HepG2 (cell line): ENCODE data around the gene EEF1A1. TPM values are rescaled to one million over a fixed set of nuclear protein-coding genes. Genes with fewer than 3 reads are reported as not detected.

Source experiments
- ATF5 ChIP-seq: sonication (generic); formaldehyde crosslinking; IDR thresholded peaks from 2 replicates; pipeline ENCODE4 v1.4.0; 2020; ENCODE audit warnings: mild to moderate bottlenecking, low read depth, missing genetic modification reagents
- BCLAF1 ChIP-seq: fragments of 450-650 bp; IDR thresholded peaks from 2 replicates; pipeline ENCODE4 v1.6.1; 2017; ENCODE audit warnings: mild to moderate bottlenecking
- KLF16 ChIP-seq, 2 experiments: sonication (generic) in 1 of 2; formaldehyde crosslinking in 1 of 2; IDR thresholded peaks; 2 replicates each; pipeline versions ENCODE4 v1.6.1 to v1.8.0; 2016 to 2023; ENCODE audit warnings: missing genetic modification reagents in 2 of 2, missing compliant biosample characterization in 1 of 2
- NR2C2 ChIP-seq: sonication (generic); formaldehyde crosslinking; IDR thresholded peaks from 2 replicates; pipeline ENCODE4 v1.4.0; 2020; ENCODE audit warnings: missing genetic modification reagents, mild to moderate bottlenecking, moderate library complexity, borderline replicate concordance
- ZBTB38 ChIP-seq: sonication (generic); formaldehyde crosslinking; IDR thresholded peaks from 2 replicates; pipeline ENCODE4 v1.5.1; 2020; ENCODE audit warnings: mild to moderate bottlenecking, missing genetic modification reagents
- ZFP36L1 ChIP-seq: sonication (generic); formaldehyde crosslinking; IDR thresholded peaks from 2 replicates; pipeline ENCODE4 v1.8.0; 2022; ENCODE audit warnings: mild to moderate bottlenecking, missing genetic modification reagents, moderate library complexity
- ZFP90 ChIP-seq: sonication (generic); formaldehyde crosslinking; IDR thresholded peaks from 2 replicates; pipeline ENCODE4 v1.8.0; 2022; ENCODE audit warnings: missing genetic modification reagents, mild to moderate bottlenecking, inconsistent platforms, borderline replicate concordance
- ZHX2 ChIP-seq, 2 experiments: sonication (generic) in 1 of 2; formaldehyde crosslinking in 1 of 2; IDR thresholded peaks; 2 replicates each; pipeline versions ENCODE4 v1.6.1 to v1.9.0; 2014 to 2022; ENCODE audit warnings: antibody characterized with exemption in 1 of 2, borderline replicate concordance in 1 of 2, inconsistent platforms in 1 of 2, low read depth in 1 of 2, missing genetic modification reagents in 1 of 2
- ZNF274 ChIP-seq: sonication (generic); formaldehyde crosslinking; IDR thresholded peaks from 2 replicates; pipeline ENCODE4 v1.5.1; 2020; ENCODE audit warnings: mild to moderate bottlenecking, missing genetic modification reagents
- ZNF552 ChIP-seq: sonication (generic); formaldehyde crosslinking; IDR thresholded peaks from 2 replicates; pipeline ENCODE4 v1.9.0; 2022; ENCODE audit warnings: missing genetic modification reagents, mild to moderate bottlenecking, borderline replicate concordance
- ZNF780A ChIP-seq: sonication (generic); formaldehyde crosslinking; IDR thresholded peaks from 2 replicates; pipeline ENCODE4 v1.8.0; 2022; ENCODE audit warnings: mild to moderate bottlenecking, missing genetic modification reagents, moderate library complexity
- ZSCAN25 ChIP-seq: sonication (generic); formaldehyde crosslinking; IDR thresholded peaks from 2 replicates; pipeline ENCODE4 v1.8.0; 2022; ENCODE audit warnings: mild to moderate bottlenecking, missing genetic modification reagents
- polyA plus RNA-seq, 8 experiments: library from polyadenylated mRNA; depleted of rRNA in 3 of 8; stranded (reverse) in 7 of 8; unstranded in 1 of 8; fragments of >200 nt; fragmentation: Illumina TruSeq in 4 of 8; extraction: Trizol in 4 of 8; gene quantifications; 2 replicates each; pipeline versions ENCODE4 v1.2.1 to v1.2.3, GENCODE V29; 2011 to 2016; ENCODE audit warnings: low read depth in 4 of 8, missing spikeins in 1 of 8, mixed read lengths in 1 of 8; ENCODE audit not compliant: insufficient read depth in 1 of 8
- total RNA-seq, 5 experiments: library from RNA; depleted of rRNA; stranded (reverse); fragments of >200 nt; fragmentation: Illumina TruSeq; extraction: Trizol; gene quantifications; 2 replicates each; pipeline ENCODE4 v1.2.3, GENCODE V29; 2016; ENCODE audit warnings: low read depth in 1 of 5
- TF ChIP-seq, protein P1 (sequence below): sonication (generic); formaldehyde crosslinking; IDR thresholded peaks from 2 replicates; pipeline ENCODE4 v1.9.0; 2021; ENCODE audit warnings: missing genetic modification reagents, borderline replicate concordance
- TF ChIP-seq, protein P2 (sequence below): sonication (generic); formaldehyde crosslinking; IDR thresholded peaks from 2 replicates; pipeline ENCODE4 v1.5.1; 2020; ENCODE audit warnings: missing genetic modification reagents, mild to moderate bottlenecking, borderline replicate concordance

EEF1A1 gene
- total and polyA plus RNA-seq, 2 of the 13 experiments (the other 11 are each of a cell fraction or from before 2014, with no cell fraction given), result 13,726 to 17,172 TPM

- no peak for TF ChIP-seq ZBTB38
- peak; percentile 62; the same call in 1 of the 2 replicates for TF ChIP-seq ZSCAN25 (CRISPR knock-in tag)
- TF ChIP-seq ZNF274, result 0 out of 2 replicates have a peak, but pooled peaks have one; percentile 22
- TF ChIP-seq, protein P1, sequence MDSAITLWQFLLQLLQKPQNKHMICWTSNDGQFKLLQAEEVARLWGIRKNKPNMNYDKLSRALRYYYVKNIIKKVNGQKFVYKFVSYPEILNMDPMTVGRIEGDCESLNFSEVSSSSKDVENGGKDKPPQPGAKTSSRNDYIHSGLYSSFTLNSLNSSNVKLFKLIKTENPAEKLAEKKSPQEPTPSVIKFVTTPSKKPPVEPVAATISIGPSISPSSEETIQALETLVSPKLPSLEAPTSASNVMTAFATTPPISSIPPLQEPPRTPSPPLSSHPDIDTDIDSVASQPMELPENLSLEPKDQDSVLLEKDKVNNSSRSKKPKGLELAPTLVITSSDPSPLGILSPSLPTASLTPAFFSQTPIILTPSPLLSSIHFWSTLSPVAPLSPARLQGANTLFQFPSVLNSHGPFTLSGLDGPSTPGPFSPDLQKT (CRISPR knock-in tag), result no peak
- no peak for TF ChIP-seq ATF5 (CRISPR knock-in tag)
- peak; percentile 36 for TF ChIP-seq NR2C2 (CRISPR knock-in tag)
- no peak for TF ChIP-seq BCLAF1
- peak in 1 of 2 experiments; percentile 39; a peak in 1 of 4 replicates for TF ChIP-seq KLF16 (CRISPR knock-in tag; IDR thresholded peaks at IDR 0.05)
- TF ChIP-seq ZNF780A (CRISPR knock-in tag), result no peak
- 0 out of 2 replicates have a peak, but pooled peaks have one; percentile 32 for TF ChIP-seq ZFP36L1 (CRISPR knock-in tag)
- TF ChIP-seq, protein P2, sequence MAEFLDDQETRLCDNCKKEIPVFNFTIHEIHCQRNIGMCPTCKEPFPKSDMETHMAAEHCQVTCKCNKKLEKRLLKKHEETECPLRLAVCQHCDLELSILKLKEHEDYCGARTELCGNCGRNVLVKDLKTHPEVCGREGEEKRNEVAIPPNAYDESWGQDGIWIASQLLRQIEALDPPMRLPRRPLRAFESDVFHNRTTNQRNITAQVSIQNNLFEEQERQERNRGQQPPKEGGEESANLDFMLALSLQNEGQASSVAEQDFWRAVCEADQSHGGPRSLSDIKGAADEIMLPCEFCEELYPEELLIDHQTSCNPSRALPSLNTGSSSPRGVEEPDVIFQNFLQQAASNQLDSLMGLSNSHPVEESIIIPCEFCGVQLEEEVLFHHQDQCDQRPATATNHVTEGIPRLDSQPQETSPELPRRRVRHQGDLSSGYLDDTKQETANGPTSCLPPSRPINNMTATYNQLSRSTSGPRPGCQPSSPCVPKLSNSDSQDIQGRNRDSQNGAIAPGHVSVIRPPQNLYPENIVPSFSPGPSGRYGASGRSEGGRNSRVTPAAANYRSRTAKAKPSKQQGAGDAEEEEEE, result no peak
- no peak; the same call in 1 of the 2 replicates for TF ChIP-seq ZHX2 (IDR thresholded peaks at IDR 0.05; ENCODE audit: low read depth)
- TF ChIP-seq ZHX2 (CRISPR knock-in tag; IDR thresholded peaks at IDR 0.05; ENCODE audit: borderline replicate concordance), result 0 out of 2 replicates have a peak, but pooled peaks have one; percentile 58
- no peak for TF ChIP-seq ZNF552
- no peak for TF ChIP-seq ZFP90 (CRISPR knock-in tag)
Observed at GRCh38 chr6:73523434-73524123, 2.7 kb upstream of the EEF1A1 start (continued).
